ENCODE results near the gene FOXF1.

The FOXF1 gene

DNA sequence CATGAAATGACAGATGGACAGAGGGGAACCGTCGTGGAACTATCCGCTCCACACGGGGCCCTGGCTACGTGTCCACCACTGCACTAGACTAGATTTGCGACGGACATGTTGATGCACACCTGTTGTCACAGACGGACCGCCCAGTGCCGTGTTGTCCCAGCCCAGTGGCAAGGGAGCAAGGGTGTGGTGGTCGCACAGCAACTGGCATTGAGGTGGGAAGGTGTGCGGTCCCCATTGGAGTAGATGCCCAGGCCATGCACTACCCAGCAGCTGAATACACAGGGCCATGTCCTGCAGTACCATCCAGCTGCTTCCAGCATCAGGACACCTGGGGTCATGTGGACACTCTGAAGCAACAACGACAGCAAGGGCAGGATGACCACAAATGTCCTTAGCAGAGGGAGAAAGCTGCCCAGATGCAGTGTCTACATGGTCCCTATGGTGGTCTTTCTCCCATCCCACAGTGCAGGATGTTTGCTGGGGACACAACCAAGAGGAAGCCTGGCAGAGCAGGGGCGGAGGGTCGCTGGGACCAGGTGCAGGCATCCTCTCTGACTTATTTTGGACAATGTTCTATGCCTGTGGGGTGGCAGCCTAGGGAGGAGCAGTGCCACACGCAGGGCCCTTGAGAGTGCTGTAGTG is 8.8 kb downstream of the FOXF1 start:
- Histone ChIP-seq H3K27me3 (ENCODE audit: low read depth, low read length) (no peaks in the 10 kb centered on the region), H3K36me3 (replicated peaks; ENCODE audit: low read depth, low read length) (no peaks in the 10 kb centered on the region), H4K20me1 (ENCODE audit: insufficient read depth, low read length) (no peaks in the 10 kb centered on the region), H2AFZ (ENCODE audit: low read depth, low read length) (peak overlapping the region; percentile 90; the same call in 1 of the 2 replicates), H3K4me1 (ENCODE audit: low read length) (no peaks in the 10 kb centered on the region), H3K27ac (ENCODE audit: low read length) (no peak overlapping the region), H3K79me2 (ENCODE audit: low read length) (no peaks in the 10 kb centered on the region), H3K9ac (ENCODE audit: low read length) (no peak overlapping the region), H3K4me2 (ENCODE audit: low read length) (peak overlapping the region; percentile 84), H3K4me3 (ENCODE audit: low read length) (peak overlapping the region; percentile 76), H3K9me3 (ENCODE audit: insufficient read depth, low read length) (no peaks in the 10 kb centered on the region)
- TF ChIP-seq CTCF (IDR thresholded peaks at IDR 0.05; ENCODE audit: low read depth, low read length) (no peak), EZH2phosphoT487 (IDR thresholded peaks at IDR 0.05; ENCODE audit: low read depth) (no peak)

DNA sequence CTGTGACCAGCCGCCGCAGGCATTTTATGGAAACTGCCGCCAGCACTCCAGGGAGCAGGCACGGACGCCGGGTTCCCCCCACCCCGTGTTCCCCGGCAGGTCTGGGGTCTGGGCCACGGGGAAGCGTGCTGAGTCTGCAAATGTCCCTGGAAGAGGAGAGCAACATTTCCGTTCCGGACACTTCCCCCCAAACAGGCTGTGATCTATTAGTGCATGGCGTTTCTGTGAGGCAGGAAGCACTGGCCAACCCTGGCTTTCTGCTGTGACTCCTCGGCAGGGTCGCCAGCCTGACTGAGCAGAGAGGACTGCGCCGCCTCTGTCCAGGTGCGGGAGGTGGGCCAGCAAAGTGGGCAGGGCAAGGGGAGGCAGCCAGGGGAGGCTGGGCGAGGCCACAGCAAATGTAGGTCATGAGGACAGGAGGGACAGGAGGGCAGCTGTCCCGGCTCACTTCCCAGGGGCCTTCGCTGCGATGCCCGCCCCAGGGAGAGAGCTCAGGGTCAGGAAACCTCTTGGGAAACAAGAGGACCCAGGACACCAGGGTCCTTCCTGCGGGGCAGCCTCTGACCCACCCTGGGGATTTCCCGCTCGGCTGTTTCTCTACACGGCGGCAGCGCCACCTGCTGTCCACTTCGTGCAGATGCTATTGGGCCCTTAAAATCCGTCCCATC is 9.5 kb downstream of the FOXF1 start:
- Histone ChIP-seq H4K20me1 (ENCODE audit: insufficient read depth, low read length) (no peaks in the 10 kb centered on the region), H3K36me3 (replicated peaks; ENCODE audit: low read depth, low read length) (no peaks in the 10 kb centered on the region), H3K79me2 (ENCODE audit: low read length) (no peaks in the 10 kb centered on the region), H3K9me3 (ENCODE audit: insufficient read depth, low read length) (no peaks in the 10 kb centered on the region), H3K4me2 (ENCODE audit: low read length) (peak overlapping the region; percentile 84), H3K27me3 (ENCODE audit: low read depth, low read length) (no peaks in the 10 kb centered on the region), H3K4me3 (ENCODE audit: low read length) (peak overlapping the region; percentile 76), H3K27ac (ENCODE audit: low read length) (no peak overlapping the region), H3K4me1 (ENCODE audit: low read length) (no peaks in the 10 kb centered on the region), H2AFZ (ENCODE audit: low read depth, low read length) (peak overlapping the region; percentile 90), H3K9ac (ENCODE audit: low read length) (peak overlapping the region; percentile 47; the same call in 1 of the 2 replicates)
- peak; percentile 88 for TF ChIP-seq CTCF (IDR thresholded peaks at IDR 0.05; ENCODE audit: low read depth, low read length)
- no peak for TF ChIP-seq EZH2phosphoT487 (IDR thresholded peaks at IDR 0.05; ENCODE audit: low read depth)

DNA sequence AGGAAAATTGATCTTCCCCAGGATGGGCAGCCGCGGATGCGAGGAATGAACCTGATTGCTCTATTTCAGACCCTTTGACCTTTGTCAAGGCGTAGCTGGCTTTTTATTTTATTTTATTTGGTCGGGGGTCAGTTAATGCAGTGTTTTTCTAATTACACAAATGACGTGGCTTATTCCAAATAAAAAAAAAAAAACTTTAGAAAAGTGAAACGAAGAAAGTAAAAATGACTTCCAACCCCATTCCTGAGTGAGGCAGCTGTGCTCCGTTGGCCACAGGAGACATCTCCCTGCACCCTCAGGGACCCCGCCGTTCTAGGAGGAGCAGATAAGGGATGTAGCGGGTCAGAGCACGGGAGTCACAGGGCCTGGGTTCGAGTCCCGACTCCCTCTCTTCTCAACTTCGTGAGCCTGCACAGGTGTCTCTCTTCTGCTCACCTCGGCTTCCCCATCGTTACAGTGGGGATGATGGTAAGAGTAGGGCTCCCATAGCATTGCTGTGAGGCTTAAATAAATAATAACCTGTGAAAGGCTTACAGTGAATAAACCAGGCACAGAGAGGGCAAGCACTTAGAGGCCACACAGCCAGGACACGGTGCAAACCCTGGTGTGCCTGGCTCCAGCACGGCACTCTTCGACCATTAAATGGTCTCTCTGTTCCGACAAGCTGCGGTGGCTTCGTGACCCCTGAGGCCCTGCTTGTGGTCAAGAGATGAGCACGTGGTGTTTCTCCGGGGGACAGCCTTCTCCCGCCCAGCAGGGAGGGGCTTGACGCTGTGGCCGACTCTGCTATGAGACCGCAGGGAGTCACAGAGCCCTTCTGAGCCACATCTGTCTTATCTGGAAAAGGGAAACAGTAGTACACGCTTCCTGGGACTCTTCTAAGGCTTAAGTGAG is 10.2 kb downstream of the FOXF1 start:
- Histone ChIP-seq H3K4me1 (ENCODE audit: low read length) (no peaks in the 10 kb centered on the region), H3K79me2 (ENCODE audit: low read length) (no peaks in the 10 kb centered on the region), H3K9ac (ENCODE audit: low read length) (peak overlapping the region; percentile 47; the same call in 1 of the 2 replicates), H3K27ac (ENCODE audit: low read length) (no peak overlapping the region), H4K20me1 (ENCODE audit: insufficient read depth, low read length) (no peaks in the 10 kb centered on the region), H3K9me3 (ENCODE audit: insufficient read depth, low read length) (no peaks in the 10 kb centered on the region), H3K36me3 (replicated peaks; ENCODE audit: low read depth, low read length) (no peaks in the 10 kb centered on the region), H3K4me3 (ENCODE audit: low read length) (peak overlapping the region; percentile 76), H2AFZ (ENCODE audit: low read depth, low read length) (peak overlapping the region; percentile 90), H3K27me3 (ENCODE audit: low read depth, low read length) (no peaks in the 10 kb centered on the region), H3K4me2 (ENCODE audit: low read length) (peak overlapping the region; percentile 84)
- no peak for TF ChIP-seq EZH2phosphoT487 (IDR thresholded peaks at IDR 0.05; ENCODE audit: low read depth)
- TF ChIP-seq CTCF (IDR thresholded peaks at IDR 0.05; ENCODE audit: low read depth, low read length), result peak; percentile 5; the same call in 1 of the 2 replicates

Data from OCI-LY3 (cell line).